H1 (cell line): ENCODE measurements around the gene KLHL34. TPM values are rescaled to one million over a fixed set of nuclear protein-coding genes. Genes with fewer than 3 reads are reported as not detected.

Source experiments
- CTCF ChIA-PET: fragments of 300-600 bp; sonication (Branson Sonifier 250); formaldehyde crosslinking; loops from one replicate; lab custom pipeline; 2021; ENCODE audit not compliant: partially characterized antibody; lab: Charles Lee
- POLR2A ChIA-PET: fragments of 300-600 bp; sonication (Branson Sonifier 250); formaldehyde crosslinking; loops from one replicate; lab custom pipeline; 2021; ENCODE audit warnings: inconsistent platforms; ENCODE audit not compliant: partially characterized antibody; lab: Charles Lee
- DNase-seq, 2 experiments: peaks; one replicate each; pipeline versions ENCODE4 v3.0.0 to v3.0.0-alpha.2; 2010 to 2022; ENCODE audit warnings: low spot score in 2 of 2, low read depth in 1 of 2, mixed read lengths in 1 of 2
- FAIRE-seq: peaks from 2 replicates; lab custom pipeline; 2011; peaks lifted over from hg19 to GRCh38; lab: Jason Lieb, UNC
- H2AFZ ChIP-seq: 2 replicates; pipeline ENCODE4 v1.8.1; 2012; ENCODE audit warnings: low read length, inconsistent platforms
- H2AK5ac ChIP-seq: 2 replicates; pipeline ENCODE4 v1.6.1; 2013; ENCODE audit warnings: low read depth, low read length
- H2BK120ac ChIP-seq: replicated peaks from 2 replicates; pipeline ENCODE3; 2013; ENCODE audit warnings: low read depth, low read length, inconsistent platforms
- H2BK12ac ChIP-seq: 2 replicates; pipeline ENCODE4 v1.6.1; 2013; ENCODE audit warnings: low read depth, low read length
- H2BK15ac ChIP-seq: 2 replicates; pipeline ENCODE4 v1.6.1; 2013; ENCODE audit warnings: low read length
- H2BK20ac ChIP-seq: 2 replicates; pipeline ENCODE4 v1.6.1; 2013; ENCODE audit warnings: low read length
- H2BK5ac ChIP-seq: 2 replicates; pipeline ENCODE4 v1.6.1; 2013; ENCODE audit warnings: low read depth, low read length
- H3K14ac ChIP-seq: 2 replicates; pipeline ENCODE4 v1.6.1; 2013; ENCODE audit warnings: inconsistent platforms; ENCODE audit not compliant: insufficient read length
- H3K18ac ChIP-seq: 2 replicates; pipeline ENCODE4 v1.6.1; 2013; ENCODE audit warnings: low read length; ENCODE audit errors: extremely low read depth
- H3K23ac ChIP-seq: 2 replicates; pipeline ENCODE4 v1.6.1; 2013; ENCODE audit warnings: inconsistent platforms; ENCODE audit not compliant: insufficient read length
- H3K23me2 ChIP-seq: 2 replicates; pipeline ENCODE4 v1.6.1; 2013; ENCODE audit warnings: low read depth, low read length
- H3K27ac ChIP-seq: 2 replicates; pipeline ENCODE4 v1.6.1; 2011; ENCODE audit warnings: low read depth, low read length, inconsistent platforms
- H3K27me3 ChIP-seq, 4 experiments: replicated peaks in 1 of 4; 1 replicate in 1 of 4; 2 replicates in 3 of 4; pipeline versions ENCODE4 v1.6.1 to v1.8.1; 2011 to 2013; ENCODE audit warnings: low read length in 3 of 4, mild to moderate bottlenecking in 3 of 4, inconsistent platforms in 2 of 4, mixed read lengths in 2 of 4, moderate library complexity in 1 of 4; ENCODE audit not compliant: control insufficient read depth in 3 of 4, insufficient read depth in 3 of 4; ENCODE audit errors: extremely low read depth in 1 of 4
- H3K36me3 ChIP-seq, 4 experiments: 2 replicates each; pipeline versions ENCODE4 v1.6.1 to v1.8.1; 2011 to 2013; ENCODE audit warnings: mild to moderate bottlenecking in 4 of 4, low read length in 3 of 4, moderate library complexity in 2 of 4, control low read depth in 1 of 4, inconsistent platforms in 1 of 4; ENCODE audit not compliant: insufficient read depth in 4 of 4, control insufficient read depth in 2 of 4
- H3K4ac ChIP-seq: replicated peaks from 2 replicates; pipeline ENCODE3; 2013; ENCODE audit warnings: low read length, low read depth, mixed read lengths, inconsistent platforms; ENCODE audit not compliant: insufficient read length
- H3K4me1 ChIP-seq, 4 experiments: replicated peaks in 1 of 4; 1 replicate in 1 of 4; 2 replicates in 3 of 4; pipeline versions ENCODE4 v1.6.1 to v1.8.1; 2011 to 2013; ENCODE audit warnings: low read length in 3 of 4, inconsistent platforms in 2 of 4, mixed read lengths in 1 of 4; ENCODE audit not compliant: insufficient read depth in 4 of 4, control insufficient read depth in 3 of 4
- H3K4me2 ChIP-seq, 2 experiments: 2 replicates each; pipeline versions ENCODE4 v1.6.1 to v1.8.1; 2011 to 2013; ENCODE audit warnings: low read depth in 2 of 2, low read length in 2 of 2, control low read depth in 1 of 2, inconsistent platforms in 1 of 2, mild to moderate bottlenecking in 1 of 2; ENCODE audit not compliant: insufficient read depth in 1 of 2
- H3K4me3 ChIP-seq, 4 experiments: fragments of 200-600, 300-600 bp in 1 of 4; sonication (generic), shearing (Covaris generic), sonication (Bioruptor Twin) in 1 of 4; 2 replicates each; pipeline versions ENCODE4 v1.5.1 to v1.8.1; 2011 to 2016; ENCODE audit warnings: low read length in 4 of 4, low read depth in 3 of 4, control low read depth in 2 of 4, inconsistent platforms in 2 of 4, mild to moderate bottlenecking in 2 of 4, mixed read lengths in 1 of 4, moderate library complexity in 1 of 4; ENCODE audit not compliant: insufficient read depth in 2 of 4; ENCODE audit errors: extremely low read depth in 1 of 4
- H3K56ac ChIP-seq: replicated peaks from 2 replicates; pipeline ENCODE3; 2013; ENCODE audit warnings: low read depth, mild to moderate bottlenecking, mixed read lengths, low read length, inconsistent platforms; ENCODE audit not compliant: insufficient read length
- H3K79me1 ChIP-seq: 2 replicates; pipeline ENCODE4 v1.6.1; 2013; ENCODE audit warnings: low read depth, low read length, control low read depth
- H3K79me2 ChIP-seq, 2 experiments: 2 replicates each; pipeline versions ENCODE4 v1.6.1 to v1.8.1; 2012 to 2013; ENCODE audit warnings: low read length in 2 of 2, mild to moderate bottlenecking in 2 of 2, inconsistent platforms in 1 of 2; ENCODE audit not compliant: insufficient read depth in 2 of 2, control insufficient read depth in 1 of 2
- H3K9ac ChIP-seq, 4 experiments: replicated peaks in 1 of 4; 1 replicate in 1 of 4; 2 replicates in 3 of 4; pipeline versions ENCODE4 v1.6.1 to v1.8.1; 2011 to 2013; ENCODE audit warnings: low read depth in 3 of 4, low read length in 3 of 4, control low read depth in 2 of 4, mild to moderate bottlenecking in 2 of 4, moderate library complexity in 2 of 4, inconsistent platforms in 1 of 4; ENCODE audit errors: extremely low read depth in 1 of 4
- H3K9me3 ChIP-seq, 2 experiments: 2 replicates each; pipeline versions ENCODE4 v1.6.1 to v1.8.1; 2012 to 2013; ENCODE audit warnings: mild to moderate bottlenecking in 2 of 2, moderate library complexity in 2 of 2, control low read depth in 1 of 2, inconsistent platforms in 1 of 2, low read depth in 1 of 2, low read length in 1 of 2, mixed read lengths in 1 of 2; ENCODE audit not compliant: insufficient read depth in 2 of 2
- H4K20me1 ChIP-seq, 2 experiments: replicated peaks in 1 of 2; 2 replicates each; pipeline versions ENCODE3 to v1.8.1; 2011 to 2013; ENCODE audit warnings: inconsistent platforms in 2 of 2, low read length in 2 of 2, mild to moderate bottlenecking in 1 of 2; ENCODE audit not compliant: insufficient read depth in 2 of 2, control insufficient read depth in 1 of 2
- H4K5ac ChIP-seq: 2 replicates; pipeline ENCODE4 v1.6.1; 2013; ENCODE audit warnings: low read length, low read depth, mixed read lengths, inconsistent platforms; ENCODE audit not compliant: insufficient read length
- H4K8ac ChIP-seq: 2 replicates; pipeline ENCODE4 v1.8.0; 2013; ENCODE audit warnings: mild to moderate bottlenecking, moderate library complexity, low read length, inconsistent platforms; ENCODE audit not compliant: insufficient read depth; ENCODE audit errors: extremely low read depth
- H4K91ac ChIP-seq: replicated peaks from 2 replicates; pipeline ENCODE3; 2013; ENCODE audit warnings: low read length, mixed read lengths, inconsistent platforms; ENCODE audit not compliant: insufficient read length
- BCL11A ChIP-seq, 2 experiments: IDR thresholded peaks; one replicate each; pipeline ENCODE4 v1.6.1; 2011; ENCODE audit warnings: low read depth in 2 of 2, low read length in 2 of 2, mild to moderate bottlenecking in 2 of 2
- CBX5 ChIP-seq: fragments of 300-800, 300-1000 bp; sonication (generic); IDR thresholded peaks from 2 replicates; pipeline ENCODE4 v1.7.1; 2016; ENCODE audit warnings: antibody characterized with exemption, low read length, low read depth
- CHD2 ChIP-seq: IDR thresholded peaks from 2 replicates; pipeline ENCODE4 v1.6.1; 2012; ENCODE audit warnings: low read length, improper control_type of control experiment
- CREB1 ChIP-seq: IDR thresholded peaks from 2 replicates; pipeline ENCODE4 v1.6.1; 2012; ENCODE audit warnings: inconsistent platforms
- GTF2F1 ChIP-seq: IDR thresholded peaks from 2 replicates; pipeline ENCODE4 v1.6.1; 2012; ENCODE audit warnings: low read depth, low read length, improper control_type of control experiment, borderline replicate concordance
- NRF1 ChIP-seq: IDR thresholded peaks from 2 replicates; pipeline ENCODE4 v1.6.1; 2011; ENCODE audit warnings: mild to moderate bottlenecking, low read depth, low read length, improper control_type of control experiment
- TBP ChIP-seq: IDR thresholded peaks from 2 replicates; pipeline ENCODE4 v1.6.1; 2011; ENCODE audit warnings: low read depth, low read length, improper control_type of control experiment
- WGBS, 2 experiments: shearing (Covaris generic) in 1 of 2; methylation state at CpG; one replicate each; pipeline versions ENCODE4 v1.1.6 to v1.1.7; 2013 to 2015; ENCODE audit warnings: low lambda C conversion rate in 2 of 2, mixed read lengths in 2 of 2, inconsistent platforms in 1 of 2, low coverage in 1 of 2, missing lambda C conversion rate in 1 of 2; ENCODE audit not compliant: insufficient replicate concordance in 2 of 2, insufficient coverage in 1 of 2, insufficient read length in 1 of 2; ENCODE audit errors: extremely low coverage in 1 of 2, missing lambda C conversion rate in 1 of 2; 5-methylcytosine and 5-hydroxymethylcytosine counted together
- polyA plus RNA-seq, 7 experiments: library from polyadenylated mRNA; depleted of rRNA in 3 of 7; stranded (reverse) in 5 of 7; unstranded in 2 of 7; fragments of >200 nt in 5 of 7; fragments of 200-250 nt in 2 of 7; gene quantifications; 1 replicate in 5 of 7; 2 replicates in 1 of 7; 4 replicates in 1 of 7; pipeline versions ENCODE4 v1.2.1 to v1.2.3, GENCODE V29; 2011 to 2013; ENCODE audit warnings: missing spikeins in 2 of 7, mixed read lengths in 2 of 7
- total RNA-seq: library from RNA; stranded (reverse); fragmentation: NEBNext Ultra II Directional; extraction: Animal tissue kit (Norgen Biotek cat#: 25700); gene quantifications from 2 replicates; pipeline ENCODE4 v1.2.1, GENCODE V29; 2021
- TF ChIP-seq, protein P1 (sequence below): IDR thresholded peaks from 2 replicates; pipeline ENCODE4 v1.6.1; 2012; ENCODE audit warnings: inconsistent platforms

Gene KLHL34
- total and polyA plus RNA-seq, 2 of the 8 experiments (the other 6 are each of a cell fraction or from before 2014, with no cell fraction given): not detected

DNA sequence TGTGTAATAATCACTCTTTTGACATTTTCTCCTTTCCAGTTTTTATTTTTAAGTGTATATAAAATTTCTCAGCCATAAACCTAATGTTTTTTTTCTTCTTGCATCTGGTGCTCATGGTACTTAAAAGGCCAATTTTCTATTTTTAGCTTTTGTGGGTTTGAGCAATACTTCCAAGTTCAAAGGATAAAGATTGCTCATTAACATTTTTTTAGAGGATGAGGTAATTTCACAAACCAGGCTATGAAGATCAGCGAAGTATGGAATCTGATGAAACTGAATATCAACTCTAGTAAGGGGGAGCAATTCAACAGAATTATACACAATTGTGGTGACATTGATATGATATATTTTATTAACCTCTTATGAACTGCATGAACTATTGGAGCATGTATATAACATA is 25.8 kb upstream of the KLHL34 start:
- no peak overlapping the region for H4K8ac ChIP-seq
- 92% methylated on average over 1 of the region's 1 CpG; no CpG with 5 or more reads in 1 of the 2 experiments for WGBS, 2 experiments
- CTCF ChIA-PET: no interaction called here

More for the DNA sequence above, 25.8 kb upstream of the KLHL34 start:
- Histone ChIP-seq H3K79me2 (no peaks in the 10 kb centered on the region), H3K27me3 (no peaks in the 10 kb centered on the region), H3K4me2 (no peak overlapping the region), H3K4me3 (no peak overlapping the region), H2BK120ac (no peak overlapping the region), H2BK12ac (no peak overlapping the region), H3K9me3 (no peaks in the 10 kb centered on the region), H2AFZ (no peak overlapping the region), H3K18ac (no peak overlapping the region), H3K4me1 (no peaks in the 10 kb centered on the region), H3K4ac (no peak overlapping the region), H2BK5ac (no peak overlapping the region), H3K9ac (no peak overlapping the region), H2AK5ac (no peak overlapping the region), H3K27ac (no peak overlapping the region), H4K91ac (no peak overlapping the region), H3K14ac (no peak overlapping the region), H3K23ac (no peak overlapping the region), H4K5ac (no peak overlapping the region), H3K36me3 (no peaks in the 10 kb centered on the region), H3K23me2 (no peaks in the 10 kb centered on the region), H4K20me1 (no peaks in the 10 kb centered on the region), H2BK15ac (no peak overlapping the region), H3K79me1 (no peaks in the 10 kb centered on the region), H3K56ac (no peak overlapping the region), H2BK20ac (no peak overlapping the region)
- no peak for FAIRE-seq
- TF ChIP-seq TBP: no peak
- no peak for TF ChIP-seq CBX5
- TF ChIP-seq, protein P1, sequence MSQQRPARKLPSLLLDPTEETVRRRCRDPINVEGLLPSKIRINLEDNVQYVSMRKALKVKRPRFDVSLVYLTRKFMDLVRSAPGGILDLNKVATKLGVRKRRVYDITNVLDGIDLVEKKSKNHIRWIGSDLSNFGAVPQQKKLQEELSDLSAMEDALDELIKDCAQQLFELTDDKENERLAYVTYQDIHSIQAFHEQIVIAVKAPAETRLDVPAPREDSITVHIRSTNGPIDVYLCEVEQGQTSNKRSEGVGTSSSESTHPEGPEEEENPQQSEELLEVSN: no peak
- no peak for TF ChIP-seq BCL11A (IDR thresholded peaks at IDR 0.05; ENCODE audit: low read depth in 2 of 2, low read length in 2 of 2)
- no peak for TF ChIP-seq NRF1
- no peak for TF ChIP-seq GTF2F1
- no peak for TF ChIP-seq CREB1
- TF ChIP-seq CHD2: no peak
- DNase-seq: no peak
- POLR2A ChIA-PET: no interaction called here
